Measurements from ENCODE around the gene SIRT5.
A peak's percentile ranks its signal among the peaks of the same experiment; 100 is the strongest.

Gene SIRT5

DNA sequence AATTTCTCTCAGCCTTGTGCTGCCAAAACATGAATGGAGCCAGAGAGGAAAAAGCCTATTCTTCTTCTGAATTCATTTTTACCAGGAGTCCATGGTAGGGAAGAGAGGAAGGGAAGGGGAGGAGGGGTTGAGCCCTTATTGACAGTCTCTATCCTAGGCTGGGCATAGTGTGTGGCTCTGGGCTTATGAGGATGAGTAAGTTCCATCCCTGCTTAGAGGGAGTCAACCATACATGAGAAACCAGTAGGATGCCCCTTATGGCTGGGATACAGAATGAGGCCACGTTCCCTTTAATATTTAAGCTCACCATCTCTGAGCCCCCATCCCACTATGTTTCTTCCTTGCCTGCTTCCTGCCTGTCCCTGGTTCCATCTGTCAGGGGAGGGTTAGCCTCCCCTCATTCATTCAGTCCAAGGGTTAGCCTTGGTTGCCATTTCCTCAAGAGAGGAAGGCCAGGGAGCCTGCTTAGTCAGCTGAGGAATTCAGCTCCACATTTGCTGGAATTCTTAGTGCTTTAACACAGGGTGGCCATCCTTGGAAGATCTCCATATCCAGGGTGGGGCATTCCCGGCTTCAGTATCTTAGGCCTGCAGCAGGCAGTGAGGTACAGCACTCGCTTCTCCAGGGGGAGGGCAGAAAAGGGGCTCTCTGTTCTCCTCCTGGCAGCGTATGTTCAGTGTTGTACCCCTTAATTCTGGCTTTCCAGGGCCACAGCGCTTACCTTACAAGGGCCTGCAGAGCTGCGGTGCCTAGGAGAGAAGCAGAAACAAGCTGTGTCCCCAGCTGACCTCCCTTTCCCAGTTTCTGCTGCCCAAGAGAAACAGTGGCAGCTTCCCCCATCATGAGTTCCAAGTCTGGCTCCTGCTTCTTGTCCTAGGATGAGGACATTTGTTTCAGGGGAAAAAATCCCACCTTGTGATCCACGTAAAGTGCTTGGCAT is 12.5 kb downstream of the SIRT5 start:
- DNase-seq (ENCODE audit: low read depth in 3 of 3, low spot score in 1 of 3) = no peak

DNA sequence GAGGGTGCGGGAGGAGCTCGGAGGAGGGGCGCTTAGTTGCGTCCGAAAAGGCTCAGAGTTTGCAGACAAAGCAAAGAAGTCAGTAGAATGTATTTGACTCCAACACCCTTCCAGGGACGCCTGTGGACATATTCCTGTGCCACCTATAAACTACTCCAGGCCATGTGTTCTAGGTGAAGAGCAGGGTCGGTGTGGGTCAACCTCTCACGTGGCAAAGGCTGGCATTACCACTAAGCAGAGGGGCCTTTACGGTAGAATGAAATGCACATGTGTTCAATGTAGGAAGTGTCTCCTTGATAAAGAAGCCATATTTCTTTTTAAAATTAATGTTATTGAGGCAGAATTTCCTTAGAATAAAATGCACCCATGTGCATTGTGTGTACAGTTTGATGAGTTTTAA is 15.4 kb downstream of the SIRT5 start:
- no peak for DNase-seq (ENCODE audit: low read depth in 3 of 3, low spot score in 1 of 3)

DNA sequence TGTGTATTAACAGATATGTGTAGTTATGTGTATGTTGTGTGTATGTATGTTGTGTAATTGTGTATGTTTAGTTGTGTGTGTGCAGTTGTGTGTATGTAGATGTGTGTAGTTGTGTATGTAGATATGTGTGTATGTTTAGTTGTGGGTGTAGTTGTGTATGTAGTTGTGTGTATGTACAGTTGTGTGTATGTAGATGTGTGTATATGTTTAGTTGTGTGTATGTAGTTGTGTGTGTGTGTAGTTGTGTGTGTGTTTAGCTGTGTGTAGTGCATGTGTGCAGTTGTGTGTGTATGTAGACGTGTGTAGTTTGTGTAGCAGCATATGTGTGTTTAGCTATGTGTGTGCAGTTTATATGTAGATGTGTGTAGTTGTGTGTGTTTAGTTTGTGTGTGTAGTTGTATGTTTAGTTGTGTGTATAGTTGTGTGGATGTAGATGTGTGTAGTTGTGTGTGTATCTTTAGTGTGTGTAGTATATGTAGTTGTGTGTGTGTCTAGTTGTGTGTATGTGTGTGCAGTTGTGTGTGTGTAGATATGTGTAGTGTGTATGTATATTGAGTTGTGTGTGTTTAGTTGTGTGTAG is 16.3 kb downstream of the SIRT5 start:
- no peak for DNase-seq (ENCODE audit: low read depth in 3 of 3, low spot score in 1 of 3)

DNA sequence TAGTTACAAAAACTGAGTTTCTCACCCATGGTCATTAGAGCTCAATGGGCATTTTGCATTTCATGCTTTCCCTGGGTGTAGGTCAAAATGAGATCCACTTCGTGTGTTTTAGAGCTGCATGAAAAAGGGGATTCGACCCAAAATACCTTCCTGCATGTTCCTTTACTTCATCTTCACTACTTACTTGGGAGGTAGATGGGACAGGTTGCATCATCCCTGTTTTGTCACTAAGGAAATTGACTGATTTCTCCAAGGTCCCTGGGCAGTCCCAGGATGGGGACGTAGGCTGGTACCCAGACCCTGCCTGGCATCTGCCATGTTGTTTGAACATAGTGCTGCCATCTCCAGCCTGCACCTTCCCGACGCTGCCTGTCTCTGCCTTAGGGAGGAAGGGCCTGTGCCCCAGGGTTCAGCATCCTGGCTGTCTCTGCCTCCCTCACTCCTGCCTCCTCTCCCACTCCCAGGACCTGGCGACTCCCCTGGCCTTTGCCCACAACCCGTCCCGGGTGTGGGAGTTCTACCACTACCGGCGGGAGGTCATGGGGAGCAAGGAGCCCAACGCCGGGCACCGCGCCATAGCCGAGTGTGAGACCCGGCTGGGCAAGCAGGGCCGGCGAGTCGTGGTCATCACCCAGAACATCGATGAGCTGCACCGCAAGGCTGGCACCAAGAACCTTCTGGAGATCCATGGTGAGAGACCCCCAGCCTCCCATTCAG is 17.0 kb downstream of the SIRT5 start:
- no peak for DNase-seq (ENCODE audit: low read depth in 3 of 3, low spot score in 1 of 3)

DNA sequence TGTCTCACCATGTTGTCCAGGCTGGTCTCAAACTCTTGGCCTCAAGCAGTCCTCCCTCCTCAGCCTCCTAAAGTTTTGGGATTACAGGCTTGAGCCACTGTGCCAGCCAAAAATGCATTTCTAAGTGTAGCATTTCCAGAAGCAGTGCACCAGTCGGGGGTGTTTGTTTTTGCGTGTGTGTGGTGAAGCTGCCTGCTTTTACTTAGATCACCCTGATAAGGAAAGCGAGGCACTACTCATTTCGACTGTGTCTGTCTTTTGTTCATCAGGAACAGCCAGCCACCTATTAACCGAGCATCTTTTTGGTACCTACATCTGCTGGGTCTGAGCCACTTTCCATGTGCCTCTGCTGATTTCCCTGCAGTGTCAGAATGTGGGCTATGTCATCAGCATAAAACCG is 18.7 kb downstream of the SIRT5 start:
- no peak for DNase-seq (ENCODE audit: low read depth in 3 of 3, low spot score in 1 of 3)

DNA sequence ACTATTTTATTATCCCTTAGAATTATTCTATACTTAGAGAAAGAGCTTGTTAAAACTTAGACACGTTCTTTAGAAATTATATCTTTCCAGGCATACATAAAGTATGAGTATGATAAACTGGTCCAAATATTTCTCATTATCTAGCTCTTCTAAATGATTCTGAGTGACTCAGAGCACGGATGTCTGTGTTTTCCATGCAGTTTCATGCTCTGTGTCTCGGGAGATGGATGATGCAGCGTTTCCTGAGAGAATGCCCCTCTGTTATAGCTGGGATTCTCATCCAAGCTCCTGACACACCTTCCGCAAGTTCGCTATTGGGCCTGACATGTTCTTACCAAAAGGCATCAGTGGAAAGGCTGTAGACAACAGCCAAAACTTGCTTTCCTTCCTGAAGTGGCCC is 19.3 kb downstream of the SIRT5 start:
- no peak for DNase-seq (ENCODE audit: low read depth in 3 of 3, low spot score in 1 of 3)

DNA sequence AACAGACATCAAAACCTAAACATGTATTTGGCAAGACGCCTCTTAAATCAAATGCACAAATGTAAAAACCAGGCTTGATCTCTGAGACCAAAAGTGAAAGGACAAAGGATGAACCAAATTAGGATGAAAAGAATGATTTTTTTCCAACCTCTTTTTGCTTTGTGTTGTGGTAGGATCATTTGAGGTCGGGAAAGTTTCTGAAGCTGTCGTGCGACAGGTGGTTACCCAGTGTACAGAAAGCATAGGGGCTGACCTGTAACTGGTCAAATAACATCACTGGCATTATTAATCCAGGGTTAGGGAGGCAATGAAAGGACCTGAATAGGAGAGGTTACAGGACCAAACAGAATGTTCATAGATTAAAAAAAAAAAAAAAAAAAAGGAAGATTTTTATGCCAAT is 22.7 kb downstream of the SIRT5 start:
- no peak for DNase-seq (ENCODE audit: low read depth in 3 of 3, low spot score in 1 of 3)

DNA sequence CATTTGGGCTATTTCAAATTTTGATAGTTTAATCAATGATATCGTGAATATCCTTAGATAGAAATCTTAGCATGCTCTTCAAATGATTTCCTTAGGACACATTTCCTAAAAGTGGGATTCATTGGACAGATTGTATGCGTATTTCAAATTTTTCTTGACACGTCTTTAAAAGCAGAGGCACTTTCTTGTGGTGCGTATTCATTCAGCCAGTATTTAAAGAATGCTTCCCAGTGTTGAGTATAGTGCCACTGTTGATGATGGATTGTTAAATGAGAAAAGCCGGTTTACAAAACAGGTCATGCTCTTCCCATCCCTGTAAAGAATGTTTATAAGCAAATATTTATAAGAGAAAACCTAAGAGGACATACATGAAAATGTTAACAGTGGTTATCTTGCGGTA is 25.6 kb downstream of the SIRT5 start:
- DNase-seq (ENCODE audit: low read depth in 3 of 3, low spot score in 1 of 3) = no peak

DNA sequence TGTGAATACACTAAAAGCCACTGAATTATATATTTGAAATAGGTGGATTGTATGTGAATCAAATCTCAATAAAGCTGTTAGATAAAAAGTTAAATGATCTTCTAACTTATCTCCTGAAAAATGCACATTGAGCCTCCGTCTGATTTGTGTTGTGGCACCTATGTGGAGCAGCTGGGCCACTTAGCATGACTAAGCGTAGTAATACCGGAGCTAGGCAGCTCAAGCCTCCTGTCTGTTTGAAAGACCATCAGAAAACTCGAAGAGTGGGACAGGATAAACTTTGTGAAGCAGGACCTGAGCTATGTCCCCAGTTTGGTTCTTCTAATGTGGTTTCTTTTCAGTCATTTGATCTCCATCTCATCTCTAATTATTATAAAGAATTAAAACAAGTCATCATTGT is 29.7 kb downstream of the SIRT5 start:
- DNase-seq (ENCODE audit: low read depth in 3 of 3, low spot score in 1 of 3) = no peak

DNA sequence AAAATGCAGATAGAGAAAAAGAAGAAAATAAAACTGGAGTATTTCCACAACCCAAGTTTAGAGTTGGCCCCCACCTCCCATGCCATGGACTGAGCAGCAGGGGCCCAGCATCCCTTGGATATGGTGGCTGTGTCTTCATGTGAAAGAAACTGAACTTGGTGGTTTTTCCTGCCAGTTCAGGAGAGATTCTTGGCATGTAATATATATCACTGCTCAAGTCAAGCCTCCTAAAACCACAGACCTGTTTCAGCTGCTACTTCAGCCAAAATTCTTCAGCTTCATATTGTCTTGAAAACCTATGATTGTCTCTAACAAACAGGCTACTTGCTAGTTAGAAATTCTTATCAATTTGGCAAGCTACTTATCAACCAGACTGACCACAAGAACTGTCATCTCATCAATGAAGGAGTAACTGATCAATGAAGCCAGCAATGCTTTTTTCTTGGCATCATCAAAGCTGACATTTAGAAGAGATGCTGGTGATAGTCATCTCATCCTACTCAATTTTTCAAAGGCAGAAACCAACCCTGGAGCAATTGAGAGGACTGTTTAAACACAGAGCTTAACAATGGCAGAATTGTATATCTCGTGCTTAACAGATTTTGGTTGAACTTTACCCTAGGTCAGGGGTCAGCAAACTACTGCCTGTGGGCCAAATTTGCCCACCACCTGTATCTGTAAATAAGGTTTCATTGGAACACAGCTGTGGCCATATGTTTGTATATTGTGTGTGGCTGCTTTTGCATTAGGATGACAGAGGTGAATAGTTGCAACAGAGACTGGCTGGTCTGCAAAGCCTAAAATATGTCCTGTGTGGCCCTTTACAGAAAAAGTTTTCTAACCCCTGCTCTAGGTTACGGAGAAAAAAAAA is 30.4 kb downstream of the SIRT5 start:
- no peak for DNase-seq (ENCODE audit: low read depth in 3 of 3, low spot score in 1 of 3)

DNA sequence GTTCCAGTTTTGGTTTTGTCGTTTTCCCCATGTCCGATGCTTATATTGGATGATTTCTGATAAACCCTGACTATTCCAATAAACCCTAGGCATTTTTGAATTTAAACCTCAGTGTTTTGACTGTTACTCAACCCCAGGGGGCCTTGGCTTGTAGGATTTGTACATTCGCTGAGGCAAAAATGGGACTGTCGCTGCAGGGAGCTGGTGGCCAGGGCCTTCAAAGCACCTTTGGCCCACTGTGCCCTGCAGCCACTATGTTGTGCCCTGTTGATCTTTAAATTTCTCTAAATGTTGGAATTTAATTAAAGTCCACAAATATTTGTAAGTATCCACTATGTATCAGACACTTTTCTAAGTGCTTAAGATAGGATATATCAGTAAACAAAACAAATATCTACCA is 31.2 kb downstream of the SIRT5 start:
- no peak for DNase-seq (ENCODE audit: low read depth in 3 of 3, low spot score in 1 of 3)

DNA sequence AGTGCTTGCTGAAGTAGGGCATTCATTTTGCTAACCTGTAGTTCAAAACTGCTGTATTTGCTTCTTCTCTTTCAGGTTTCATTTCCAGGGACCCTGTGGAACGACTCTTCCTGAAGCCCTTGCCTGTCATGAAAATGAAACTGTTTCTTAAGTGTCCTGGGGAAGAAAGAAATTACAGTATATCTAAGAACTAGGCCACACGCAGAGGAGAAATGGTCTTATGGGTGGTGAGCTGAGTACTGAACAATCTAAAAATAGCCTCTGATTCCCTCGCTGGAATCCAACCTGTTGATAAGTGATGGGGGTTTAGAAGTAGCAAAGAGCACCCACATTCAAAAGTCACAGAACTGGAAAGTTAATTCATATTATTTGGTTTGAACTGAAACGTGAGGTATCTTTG is 37.3 kb downstream of the SIRT5 start:
- DNase-seq (ENCODE audit: low read depth in 3 of 3, low spot score in 1 of 3) = no peak

DNA sequence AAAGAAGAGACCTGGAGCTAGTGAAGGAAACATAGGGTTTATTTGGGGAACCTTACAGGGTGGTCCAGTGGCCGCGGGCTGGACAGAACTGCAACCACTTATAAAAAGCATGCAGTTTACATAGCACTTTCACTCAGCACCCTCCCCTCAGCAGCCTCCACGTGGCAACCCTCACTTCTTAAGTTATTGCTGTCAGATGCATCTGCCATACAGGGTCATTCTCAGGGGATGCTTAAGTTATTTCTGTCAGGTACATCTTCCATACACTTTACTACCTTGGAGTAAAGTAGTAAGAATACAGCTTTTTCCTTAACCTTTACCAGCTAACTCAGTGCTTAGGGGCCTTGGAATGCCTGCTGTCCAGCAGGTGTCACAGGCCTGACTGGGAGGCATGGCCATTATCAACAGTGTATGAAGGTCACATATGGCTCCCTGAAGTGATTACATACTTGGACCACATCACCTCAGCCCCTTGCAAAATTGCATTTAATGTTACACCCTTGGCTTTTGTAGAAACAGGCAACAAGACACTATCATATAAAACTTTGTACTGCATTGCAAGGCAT is 38.7 kb downstream of the SIRT5 start:
- DNase-seq (ENCODE audit: low read depth in 3 of 3, low spot score in 1 of 3) = no peak

DNA sequence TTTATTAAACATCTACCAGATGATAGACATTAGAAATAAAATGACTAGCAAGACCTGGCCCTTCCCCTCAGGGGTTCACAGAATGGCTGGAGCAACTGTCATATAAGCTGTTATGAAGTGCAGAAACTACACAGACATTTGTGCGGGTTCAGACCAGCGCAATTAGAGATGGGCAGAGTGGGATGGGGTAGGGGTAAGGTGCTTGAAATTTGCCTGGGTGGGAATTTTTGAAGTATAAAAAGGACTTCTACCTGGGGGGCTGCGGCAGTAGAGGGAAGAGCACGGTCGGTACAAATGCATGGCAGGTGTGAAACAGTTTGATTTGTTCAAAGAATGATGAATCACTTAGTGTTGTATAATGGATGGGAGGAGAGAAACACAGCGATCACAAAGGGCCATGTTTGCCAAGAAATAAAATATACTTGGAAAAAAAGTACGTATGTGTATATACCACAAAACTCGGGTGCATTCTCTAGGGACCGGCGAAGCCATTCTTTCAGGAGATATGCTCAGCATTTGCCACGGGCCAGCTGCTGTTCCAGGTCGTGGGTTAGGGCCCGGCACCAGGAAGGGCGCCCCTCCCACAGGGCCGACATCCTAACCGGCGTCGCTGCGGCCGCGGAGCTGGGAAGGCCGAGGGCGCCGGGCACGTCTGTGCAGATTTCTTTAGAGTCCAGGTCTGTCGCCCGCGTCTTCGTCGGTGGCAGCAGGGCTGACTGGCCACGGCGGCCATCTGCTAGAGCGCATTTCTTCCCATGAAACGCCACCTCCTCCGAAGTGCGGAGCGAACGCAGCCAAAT is 39.9 kb downstream of the SIRT5 start:
- no peak for DNase-seq (ENCODE audit: low read depth in 3 of 3, low spot score in 1 of 3)

DNA sequence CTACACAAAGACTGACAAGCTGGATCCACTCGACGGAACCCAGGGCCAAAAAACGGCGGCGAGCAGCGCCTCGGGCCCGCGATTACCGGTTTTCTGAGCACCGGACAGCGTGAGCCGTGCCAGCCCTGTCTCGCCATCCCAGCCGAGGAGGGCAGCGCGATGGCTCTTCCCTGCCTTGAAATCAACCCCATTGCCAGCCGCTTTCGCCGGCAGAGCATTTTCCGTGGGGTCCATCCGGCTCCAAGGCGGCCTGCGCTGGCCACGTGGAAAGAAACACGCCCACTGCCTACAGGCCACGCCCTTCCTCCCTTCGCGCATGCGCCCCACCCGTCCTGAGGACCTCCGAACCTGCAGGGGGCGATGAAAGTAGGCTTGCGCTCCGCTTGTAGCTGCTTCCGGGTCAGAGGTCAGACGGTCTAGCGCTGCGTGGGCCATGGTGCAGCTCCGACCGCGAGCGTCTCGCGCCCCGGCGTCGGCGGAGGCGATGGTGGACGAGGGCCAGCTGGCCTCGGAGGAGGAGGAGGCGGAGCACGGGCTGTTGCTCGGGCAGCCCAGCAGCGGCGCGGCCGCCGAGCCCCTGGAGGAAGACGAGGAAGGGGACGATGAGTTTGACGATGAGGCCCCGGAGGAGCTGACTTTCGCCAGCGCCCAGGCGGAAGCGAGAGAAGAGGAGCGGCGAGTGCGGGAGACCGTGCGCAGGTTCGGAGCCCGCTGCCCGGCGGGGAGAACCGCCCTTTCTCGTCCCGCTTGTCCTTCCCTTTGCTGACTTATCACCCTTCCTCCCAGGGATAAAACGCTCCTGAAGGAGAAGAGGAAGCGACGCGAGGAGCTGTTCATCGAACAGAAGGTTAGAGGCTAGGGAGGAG is 40.8 kb downstream of the SIRT5 start, which contains the start of gene NOL7:
Gene NOL7, plus strand, starts transcription at position 410 of the 866 bp plus-strand sequence. Its CDS starts 24 bp downstream, at position 434.
- peak; percentile 93 to 99 (median 98) for DNase-seq (ENCODE audit: low read depth in 3 of 3, low spot score in 1 of 3)

DNA sequence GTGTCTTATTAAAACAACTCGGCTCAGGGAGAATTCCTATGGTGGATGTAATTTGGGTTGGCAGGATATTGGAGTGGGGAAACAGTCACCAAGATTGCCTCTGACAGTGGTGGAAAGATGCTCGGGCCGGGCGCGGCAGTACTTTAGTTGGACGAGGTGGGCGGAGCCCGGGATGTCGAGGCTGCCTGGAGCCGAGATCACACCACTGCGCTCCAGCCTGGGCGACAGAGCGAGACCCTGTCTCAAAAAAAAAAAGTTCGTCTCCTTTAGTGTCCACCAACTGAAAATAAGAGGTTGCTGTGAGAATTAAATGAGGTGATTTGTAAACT is 41.4 kb downstream of the SIRT5 start:
- DNase-seq (ENCODE audit: low read depth in 3 of 3, low spot score in 1 of 3) = peak in 2 of 3 donors; percentile 9 to 33

DNA sequence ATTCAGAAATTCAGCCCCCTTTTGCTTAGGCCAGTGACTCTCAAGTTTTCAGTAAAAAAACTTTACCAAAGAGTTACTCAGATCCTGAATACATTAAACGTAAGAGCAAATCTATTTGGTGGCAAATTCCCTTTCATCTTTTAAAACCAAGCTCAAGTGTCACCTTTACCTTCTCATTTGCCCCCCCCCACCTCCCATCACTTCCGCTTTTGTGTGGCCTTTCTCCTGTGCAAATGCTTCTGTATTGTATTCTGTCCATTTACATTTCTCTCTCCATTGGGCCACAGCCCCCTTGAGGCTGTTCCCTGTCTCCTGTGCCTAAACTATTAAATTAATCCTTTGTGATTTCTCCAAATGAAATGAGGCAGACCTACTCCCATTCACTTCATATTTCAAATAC is 42.7 kb downstream of the SIRT5 start:
- DNase-seq (ENCODE audit: low read depth in 3 of 3, low spot score in 1 of 3) = no peak

DNA sequence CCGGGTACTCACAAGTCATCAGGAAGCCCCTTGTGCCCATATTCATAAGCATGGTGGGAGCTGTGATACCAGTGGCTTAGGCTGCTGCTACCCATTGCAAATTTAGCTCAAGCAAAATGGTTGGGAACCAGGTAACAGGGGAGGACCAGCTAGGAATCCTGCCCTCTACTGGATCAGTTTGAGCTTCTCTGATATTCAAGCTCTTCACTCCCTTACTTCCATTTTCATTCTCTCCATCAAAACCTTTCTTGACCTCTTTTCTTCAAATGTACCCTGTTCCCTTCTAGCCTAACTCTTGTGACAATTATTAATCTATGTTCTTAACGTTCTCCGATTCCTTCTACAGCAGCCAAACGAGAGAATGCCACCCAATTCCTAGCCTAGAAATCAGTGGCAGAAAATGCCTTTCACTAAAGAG is 50.5 kb downstream of the SIRT5 start:
- no peak for DNase-seq (ENCODE audit: low read depth in 3 of 3, low spot score in 1 of 3)

Data from stimulated activated CD4-positive, alpha-beta T cell treated with anti-CD3 and anti-CD28 coated beads, TNF-alpha, amount 100 ng/mL, for 1 hour (primary cell).